Body of pancreas (tissue), 4 donors: ENCODE measurements around the gene GPER1. TPM values are rescaled to one million over a fixed set of nuclear protein-coding genes. Genes with fewer than 3 reads are reported as not detected.

Experiments
- ATAC-seq: fragments of 150-250 bp; one replicate; pipeline ENCODE4 v1.9.1; 2016
- DNase-seq, 4 donors: peaks; one replicate each; pipeline ENCODE4 v3.0.0-alpha.2; 2019
- H3K27ac ChIP-seq, 4 donors: fragments of 200-600 bp; sonication (generic); 1 replicate in 3 of 4; 2 replicates in 1 of 4; pipeline versions ENCODE4 v1.5.1 to v1.6.1; 2016 to 2019; ENCODE audit warnings: mild to moderate bottlenecking in 1 of 4, mixed read lengths in 1 of 4, moderate library complexity in 1 of 4
- H3K27me3 ChIP-seq, 2 donors: fragments of 200-600 bp; sonication (generic); one replicate each; pipeline ENCODE4 v1.6.0; 2016; ENCODE audit warnings: mild to moderate bottlenecking in 1 of 2
- H3K36me3 ChIP-seq, 2 donors: fragments of 200-600 bp; sonication (generic); replicated peaks in 1 of 2; 2 replicates each; pipeline ENCODE4 v1.5.1; 2016; ENCODE audit warnings: low read depth in 2 of 2; ENCODE audit not compliant: insufficient read depth in 1 of 2
- H3K4me1 ChIP-seq: fragments of 200-600 bp; sonication (generic); one replicate; pipeline ENCODE4 v1.6.0; 2016
- H3K4me3 ChIP-seq, 2 donors: fragments of 200-600 bp; sonication (generic); 1 replicate in 1 of 2; 2 replicates in 1 of 2; pipeline ENCODE4 v1.5.1; 2016 to 2019
- H3K9me3 ChIP-seq, 3 donors: fragments of 200-600 bp; sonication (generic); 1 replicate in 2 of 3; 2 replicates in 1 of 3; pipeline ENCODE4 v1.5.1; 2016
- POLR2A ChIP-seq, 3 donors: fragments of 450-650 bp; IDR thresholded peaks; one replicate each; pipeline ENCODE4 v1.6.1; 2016; ENCODE audit warnings: antibody characterized with exemption in 3 of 3, mild to moderate bottlenecking in 2 of 3
- WGBS, 2 donors: methylation state at CpG; one replicate each; pipeline ENCODE4 v1.1.5; 2017; 5-methylcytosine and 5-hydroxymethylcytosine counted together
- intact Hi-C: fragments of 100-400 bp; cut with DNase I; formaldehyde crosslinking; loops from one replicate; pipeline ENCODE4 v1.15.1; 2023
- total RNA-seq, 2 donors: library from RNA; depleted of rRNA; stranded (reverse); fragments of >200 nt; gene quantifications; one replicate each; pipeline ENCODE4 v1.1.0, GENCODE V29; 2016
- TF ChIP-seq, protein P1 (sequence below), 7 experiments: fragments of 450-650 bp in 4 of 7; fragments of 200-600 bp in 3 of 7; sonication (generic) in 3 of 7; IDR thresholded peaks; one replicate each; pipeline ENCODE4 v1.5.1; 2016 to 2019; ENCODE audit warnings: antibody characterized with exemption in 7 of 7

GPER1 gene
- total RNA-seq, 2 donors from 2014 or later, result 1.0 TPM; not detected in 1

DNA sequence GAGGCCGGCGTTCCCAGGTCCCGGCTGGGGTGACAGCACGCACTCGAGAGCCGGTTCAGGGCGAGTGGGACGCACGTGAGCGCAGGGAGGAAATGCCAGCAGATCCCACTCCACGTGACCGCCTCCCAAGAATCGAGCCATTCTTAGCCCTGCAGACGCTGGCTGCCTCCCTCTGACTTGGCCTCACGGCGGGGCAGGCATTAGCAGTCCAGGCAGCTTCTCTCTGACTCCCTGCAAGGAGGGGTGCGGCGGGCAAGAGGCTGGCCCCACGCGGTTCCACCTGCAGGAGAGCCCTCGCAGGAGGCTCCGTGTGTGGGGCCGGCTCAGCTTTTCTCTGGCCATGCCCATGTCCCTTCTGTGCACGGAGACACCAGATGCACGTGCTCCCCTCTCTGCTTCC is 33.5 kb upstream of the GPER1 start:
- no peak for DNase-seq
- H3K27me3 ChIP-seq, result no peaks in the 10 kb centered on the region
- TF ChIP-seq, protein P1, sequence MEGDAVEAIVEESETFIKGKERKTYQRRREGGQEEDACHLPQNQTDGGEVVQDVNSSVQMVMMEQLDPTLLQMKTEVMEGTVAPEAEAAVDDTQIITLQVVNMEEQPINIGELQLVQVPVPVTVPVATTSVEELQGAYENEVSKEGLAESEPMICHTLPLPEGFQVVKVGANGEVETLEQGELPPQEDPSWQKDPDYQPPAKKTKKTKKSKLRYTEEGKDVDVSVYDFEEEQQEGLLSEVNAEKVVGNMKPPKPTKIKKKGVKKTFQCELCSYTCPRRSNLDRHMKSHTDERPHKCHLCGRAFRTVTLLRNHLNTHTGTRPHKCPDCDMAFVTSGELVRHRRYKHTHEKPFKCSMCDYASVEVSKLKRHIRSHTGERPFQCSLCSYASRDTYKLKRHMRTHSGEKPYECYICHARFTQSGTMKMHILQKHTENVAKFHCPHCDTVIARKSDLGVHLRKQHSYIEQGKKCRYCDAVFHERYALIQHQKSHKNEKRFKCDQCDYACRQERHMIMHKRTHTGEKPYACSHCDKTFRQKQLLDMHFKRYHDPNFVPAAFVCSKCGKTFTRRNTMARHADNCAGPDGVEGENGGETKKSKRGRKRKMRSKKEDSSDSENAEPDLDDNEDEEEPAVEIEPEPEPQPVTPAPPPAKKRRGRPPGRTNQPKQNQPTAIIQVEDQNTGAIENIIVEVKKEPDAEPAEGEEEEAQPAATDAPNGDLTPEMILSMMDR (IDR thresholded peaks at IDR 0.05), result no peak
- TF ChIP-seq POLR2A (IDR thresholded peaks at IDR 0.05), result no peak
- 83 to 89% methylated on average over 3 to 24 of the region's 25 CpGs for WGBS, 2 donors
- no peaks in the 10 kb centered on the region for H3K4me1 ChIP-seq
- no peak for ATAC-seq
- H3K27ac ChIP-seq, result peak overlapping the region in 2 of 4 donors; percentile 14 to 55
- H3K4me3 ChIP-seq, result no peak overlapping the region
- no peaks in the 10 kb centered on the region for H3K9me3 ChIP-seq
- H3K36me3 ChIP-seq, result peaks cover 0 to 1% of the 10 kb centered on the region in 2 donors
- intact Hi-C loops, result no loop called here

DNA sequence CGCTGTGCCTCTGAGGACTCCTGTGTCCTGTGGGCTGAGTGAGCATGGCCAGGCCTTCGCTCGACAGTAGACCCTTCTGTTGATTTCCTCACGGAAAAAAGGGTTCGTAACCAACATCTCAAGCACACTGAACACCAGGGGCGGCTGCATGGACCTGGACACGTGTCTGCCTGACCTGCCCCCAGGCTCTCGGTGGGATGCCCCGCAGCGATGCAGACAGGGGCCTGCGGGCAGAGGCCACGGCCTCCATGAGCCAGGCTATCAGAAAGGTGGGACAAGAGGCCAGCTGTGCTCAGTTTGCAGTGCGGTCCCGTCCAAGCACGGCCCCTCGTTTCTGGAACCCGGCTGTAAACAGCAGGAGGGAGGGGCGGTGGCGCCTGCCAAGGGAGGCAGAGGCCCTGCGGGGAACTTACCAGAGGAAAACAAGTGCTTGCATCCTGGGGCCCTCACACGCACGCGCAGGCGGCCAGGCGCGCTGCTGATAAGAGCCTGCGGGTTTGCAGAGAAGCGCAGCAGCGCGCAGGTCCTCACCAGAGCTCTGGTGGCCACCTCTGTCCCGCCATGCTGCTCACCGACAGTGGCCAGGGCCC is 33.0 kb upstream of the GPER1 start:
- 70 to 73% methylated on average over 20 to 32 of the region's 32 CpGs for WGBS, 2 donors
- ATAC-seq, result no peak
- Histone ChIP-seq H3K4me1 (peaks cover 1% of the 10 kb centered on the region), H3K27me3 (no peaks in the 10 kb centered on the region), H3K27ac (peak overlapping the region in 2 of 4 donors; percentile 17 to 55), H3K36me3 (peaks cover 0 to 1% of the 10 kb centered on the region in 2 donors), H3K9me3 (no peaks in the 10 kb centered on the region), H3K4me3 (no peak overlapping the region)
- intact Hi-C loops, result no loop called here
- TF ChIP-seq POLR2A (IDR thresholded peaks at IDR 0.05), result no peak
- TF ChIP-seq, protein P1 (IDR thresholded peaks at IDR 0.05), result no peak
- DNase-seq, result peak in 2 of 4 donors; percentile 44

DNA sequence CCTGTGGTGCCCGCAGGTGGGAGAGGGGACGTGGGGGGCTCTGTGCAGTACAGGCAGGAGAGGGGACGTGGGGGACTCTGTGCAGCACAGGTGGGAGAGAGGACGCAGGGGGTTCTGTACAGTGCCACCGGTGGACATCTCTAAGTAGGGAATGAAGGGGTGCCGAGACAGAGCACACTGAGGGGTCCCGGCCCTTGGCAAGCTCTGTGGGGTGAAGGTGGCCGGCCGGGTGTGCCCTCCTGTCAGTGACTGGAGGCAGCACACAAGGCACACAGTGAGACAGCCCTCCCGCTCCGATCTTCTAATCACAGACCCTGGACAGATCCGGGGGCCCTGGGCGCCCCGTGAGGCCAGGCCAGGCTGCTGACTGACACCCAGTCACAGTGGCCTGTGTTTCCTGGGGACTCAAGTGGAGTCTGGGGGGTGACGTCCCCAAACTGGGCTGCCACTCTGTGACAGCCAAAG is 32.4 kb upstream of the GPER1 start:
- peak overlapping the region in 2 of 4 donors; percentile 17 to 41 for H3K27ac ChIP-seq
- WGBS, 2 donors, result 66 to 78% methylated on average over 8 to 15 of the region's 15 CpGs
- TF ChIP-seq, protein P1 (IDR thresholded peaks at IDR 0.05), result no peak
- no peak for TF ChIP-seq POLR2A (IDR thresholded peaks at IDR 0.05)

DNA sequence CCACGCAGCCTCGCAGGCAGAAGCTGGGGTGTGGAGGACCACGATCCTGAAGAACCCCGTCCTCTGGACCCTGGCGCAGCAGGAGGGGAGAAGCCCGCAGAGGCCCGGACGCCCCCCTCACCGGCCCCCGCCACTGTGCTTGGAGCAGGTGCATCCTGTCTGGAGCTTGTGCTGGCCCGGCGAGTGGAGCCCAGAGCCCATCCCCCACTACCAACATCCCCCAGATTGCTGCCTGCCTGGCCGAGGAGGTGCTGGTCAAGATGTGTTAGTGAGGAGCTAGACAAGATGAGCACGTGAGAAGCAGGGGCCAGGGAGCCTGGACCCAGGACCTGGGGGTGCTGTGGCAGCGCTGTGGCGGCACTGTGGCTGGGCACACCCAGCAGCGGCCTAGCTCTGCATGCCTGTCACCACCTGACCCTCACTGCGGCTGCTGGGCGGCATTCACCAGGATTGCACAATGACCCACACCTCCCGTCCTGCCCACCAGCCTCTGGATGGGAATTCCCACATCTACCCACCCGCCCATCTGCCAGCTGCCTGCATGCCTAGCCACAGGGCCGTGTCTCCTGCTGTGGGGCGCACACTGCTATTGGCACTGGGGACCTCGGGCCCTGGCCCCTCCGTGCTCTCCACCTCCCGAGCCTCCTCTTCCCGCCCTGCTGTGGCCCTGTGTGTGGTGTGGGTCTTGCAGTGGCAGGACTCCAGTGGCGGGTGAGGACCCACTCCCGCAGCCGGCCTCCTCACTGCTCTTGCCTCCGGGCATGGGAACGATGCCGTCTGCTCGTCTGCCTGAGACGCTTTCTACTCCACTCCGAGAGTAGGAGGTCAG is 31.7 kb upstream of the GPER1 start:
- no peak for TF ChIP-seq POLR2A (IDR thresholded peaks at IDR 0.05)
- Histone ChIP-seq H3K27me3 (no peaks in the 10 kb centered on the region), H3K9me3 (no peaks in the 10 kb centered on the region), H3K4me3 (no peak overlapping the region), H3K4me1 (peaks cover 12% of the 10 kb centered on the region), H3K36me3 (peaks cover 0 to 1% of the 10 kb centered on the region in 2 donors), H3K27ac (peak overlapping the region in 1 of 4 donors; percentile 41)
- ATAC-seq, result no peak
- peak in 1 of 4 donors; percentile 31 for DNase-seq
- WGBS, 2 donors, result 73 to 81% methylated on average over 10 to 36 of the region's 36 CpGs
- intact Hi-C loops, result no loop called here

More for the DNA sequence above, 32.4 kb upstream of the GPER1 start:
- Histone ChIP-seq H3K9me3 (no peaks in the 10 kb centered on the region), H3K27me3 (no peaks in the 10 kb centered on the region), H3K4me3 (no peak overlapping the region), H3K4me1 (peaks cover 7% of the 10 kb centered on the region), H3K36me3 (peaks cover 0 to 1% of the 10 kb centered on the region in 2 donors)
- intact Hi-C loops, result no loop called here
- no peak for ATAC-seq
- no peak for DNase-seq

DNA sequence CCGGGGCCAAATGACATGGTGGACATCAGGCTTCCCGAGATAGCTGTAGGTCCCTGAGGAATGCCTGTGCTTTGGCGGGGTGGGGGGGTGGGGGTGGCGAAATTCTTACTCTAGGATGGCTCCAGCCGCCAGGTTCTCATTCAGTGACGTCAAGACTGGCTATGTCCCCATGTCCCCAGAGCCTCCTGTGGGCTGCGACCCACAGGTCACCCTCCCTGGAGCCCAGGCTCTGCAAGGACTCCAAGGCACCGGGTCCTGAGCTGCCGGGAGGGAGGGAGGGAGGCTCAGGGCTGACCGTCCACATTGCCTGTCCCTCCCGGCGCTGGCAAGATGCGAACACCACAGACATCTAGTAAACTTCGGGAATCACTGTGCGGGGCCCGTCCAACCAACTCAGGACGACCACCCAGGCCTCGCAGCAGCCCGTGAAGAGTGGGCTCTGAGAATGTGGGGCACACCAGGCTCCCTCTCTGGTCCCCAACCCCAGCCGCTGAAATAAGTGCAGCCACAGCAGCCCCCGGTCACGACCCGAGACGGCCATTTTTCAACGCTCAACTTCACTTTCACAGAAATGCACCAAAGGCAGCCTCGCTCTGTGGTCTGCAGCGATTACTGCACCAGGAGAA is 31.0 kb upstream of the GPER1 start:
- H3K27ac ChIP-seq, result no peak overlapping the region
- intact Hi-C loops, result no loop called here
- peaks cover 0 to 1% of the 10 kb centered on the region in 2 donors for H3K36me3 ChIP-seq
- no peaks in the 10 kb centered on the region for H3K27me3 ChIP-seq
- 87 to 88% methylated on average over 6 to 26 of the region's 27 CpGs for WGBS, 2 donors
- ATAC-seq, result no peak
- H3K4me3 ChIP-seq, result no peak overlapping the region
- no peak for TF ChIP-seq POLR2A (IDR thresholded peaks at IDR 0.05)
- TF ChIP-seq, protein P1 (IDR thresholded peaks at IDR 0.05), result no peak
- peaks cover 12% of the 10 kb centered on the region for H3K4me1 ChIP-seq
- DNase-seq, result no peak
- H3K9me3 ChIP-seq, result no peaks in the 10 kb centered on the region
